Ishikawa (cell line): ENCODE measurements around the gene FAM171A1.

Source experiments
- CREB1 ChIP-seq: IDR thresholded peaks from 2 replicates; pipeline ENCODE4 v1.6.1; 2012; ENCODE audit warnings: low read depth
- TF ChIP-seq, protein P1 (sequence below): IDR thresholded peaks from 2 replicates; pipeline ENCODE4 v1.6.1; 2012; ENCODE audit warnings: low read depth, mild to moderate bottlenecking

DNA sequence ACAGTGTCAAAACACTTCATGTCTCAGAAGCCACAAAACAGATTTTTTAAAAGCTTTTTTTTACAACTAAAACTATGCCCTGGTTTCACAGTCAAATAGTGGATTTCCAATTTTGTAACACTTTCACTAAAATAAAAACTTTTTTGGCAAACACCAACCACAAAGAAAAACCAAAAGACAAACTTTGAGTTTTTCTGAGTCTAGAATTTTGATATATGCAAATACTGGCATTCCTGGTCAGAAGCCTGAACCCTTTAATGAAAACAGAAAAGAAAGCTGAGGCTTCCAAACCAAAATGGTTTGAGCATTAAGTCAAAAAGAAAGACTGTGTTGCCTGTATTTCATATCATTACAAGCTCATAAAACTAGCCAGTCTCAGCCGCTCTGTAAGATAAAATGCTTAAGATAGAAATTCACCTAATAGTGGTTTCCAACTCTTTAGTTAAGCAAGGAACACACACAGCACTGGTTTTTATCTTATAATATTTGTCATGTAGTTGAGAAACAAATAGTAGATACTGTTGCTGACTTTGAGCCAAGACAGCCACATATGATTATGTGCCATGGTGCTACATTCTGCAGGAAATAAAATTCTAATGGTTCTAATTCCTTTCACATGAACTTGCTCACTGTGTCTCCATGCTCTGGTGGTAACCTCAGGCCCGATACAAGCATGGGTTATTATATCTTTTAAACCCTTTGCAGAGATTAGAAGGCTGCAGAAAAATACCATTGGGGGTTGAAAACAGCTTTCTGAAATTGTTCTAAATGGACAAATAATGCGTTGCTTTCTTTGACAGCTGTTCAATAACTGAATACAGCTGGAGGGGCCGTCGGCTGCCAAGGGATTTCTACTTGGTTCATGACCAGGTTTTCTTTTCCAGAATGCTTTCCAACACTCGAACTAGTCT is 49.4 kb downstream of the FAM171A1 start:
- TF ChIP-seq, protein P1, sequence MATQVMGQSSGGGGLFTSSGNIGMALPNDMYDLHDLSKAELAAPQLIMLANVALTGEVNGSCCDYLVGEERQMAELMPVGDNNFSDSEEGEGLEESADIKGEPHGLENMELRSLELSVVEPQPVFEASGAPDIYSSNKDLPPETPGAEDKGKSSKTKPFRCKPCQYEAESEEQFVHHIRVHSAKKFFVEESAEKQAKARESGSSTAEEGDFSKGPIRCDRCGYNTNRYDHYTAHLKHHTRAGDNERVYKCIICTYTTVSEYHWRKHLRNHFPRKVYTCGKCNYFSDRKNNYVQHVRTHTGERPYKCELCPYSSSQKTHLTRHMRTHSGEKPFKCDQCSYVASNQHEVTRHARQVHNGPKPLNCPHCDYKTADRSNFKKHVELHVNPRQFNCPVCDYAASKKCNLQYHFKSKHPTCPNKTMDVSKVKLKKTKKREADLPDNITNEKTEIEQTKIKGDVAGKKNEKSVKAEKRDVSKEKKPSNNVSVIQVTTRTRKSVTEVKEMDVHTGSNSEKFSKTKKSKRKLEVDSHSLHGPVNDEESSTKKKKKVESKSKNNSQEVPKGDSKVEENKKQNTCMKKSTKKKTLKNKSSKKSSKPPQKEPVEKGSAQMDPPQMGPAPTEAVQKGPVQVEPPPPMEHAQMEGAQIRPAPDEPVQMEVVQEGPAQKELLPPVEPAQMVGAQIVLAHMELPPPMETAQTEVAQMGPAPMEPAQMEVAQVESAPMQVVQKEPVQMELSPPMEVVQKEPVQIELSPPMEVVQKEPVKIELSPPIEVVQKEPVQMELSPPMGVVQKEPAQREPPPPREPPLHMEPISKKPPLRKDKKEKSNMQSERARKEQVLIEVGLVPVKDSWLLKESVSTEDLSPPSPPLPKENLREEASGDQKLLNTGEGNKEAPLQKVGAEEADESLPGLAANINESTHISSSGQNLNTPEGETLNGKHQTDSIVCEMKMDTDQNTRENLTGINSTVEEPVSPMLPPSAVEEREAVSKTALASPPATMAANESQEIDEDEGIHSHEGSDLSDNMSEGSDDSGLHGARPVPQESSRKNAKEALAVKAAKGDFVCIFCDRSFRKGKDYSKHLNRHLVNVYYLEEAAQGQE: no peak
- no peak for TF ChIP-seq CREB1
